ENCODE results near the gene C4orf36.
"Not testable (repeated sequence)": the region's sequence is repeated elsewhere in the genome, so short reads cannot be mapped to it uniquely, and the experiment has no call there.

Gene C4orf36

GRCh38 chr4:86892636-86892960, 376 bp upstream of the C4orf36 start:
- Histone ChIP-seq H3K4me3 (ENCODE audit: low read depth, low read length) (peak overlapping the region; percentile 77), H3K9me3 (ENCODE audit: control insufficient read depth, insufficient read depth, low read length) (no peaks in the 10 kb centered on the region), H3K4me1 (ENCODE audit: control insufficient read depth, insufficient read depth, low read length) (peaks cover 17% of the 10 kb centered on the region), H3K27ac (ENCODE audit: low read depth, low read length) (peak overlapping the region; percentile 87), H3K9ac (ENCODE audit: low read depth, low read length) (peak overlapping the region; percentile 86), H3K36me3 (ENCODE audit: control insufficient read depth, insufficient read depth, low read length) (no peaks in the 10 kb centered on the region), H3K27me3 (ENCODE audit: control insufficient read depth, insufficient read depth, low read length) (peaks cover 14% of the 10 kb centered on the region)

DNA sequence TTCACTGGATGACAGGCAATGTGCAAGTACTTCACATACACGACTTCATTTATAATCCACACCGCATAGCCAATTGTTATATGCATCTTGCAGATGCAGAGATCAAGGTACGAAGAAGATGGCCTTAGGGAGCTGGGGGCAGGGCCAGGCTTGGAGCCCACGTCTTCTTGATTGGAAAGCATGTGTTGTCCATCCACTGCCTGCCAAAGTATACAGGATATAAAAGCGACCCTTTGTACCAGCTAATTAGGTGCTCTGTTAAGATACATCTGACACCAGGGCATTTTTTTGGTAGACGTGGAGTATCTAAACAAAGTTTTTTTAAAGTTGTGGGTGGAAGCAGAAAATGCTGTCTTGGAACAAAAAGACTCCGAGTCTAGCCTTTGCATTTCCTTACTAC, 1.4 kb downstream of the C4orf36 start:
- peaks cover 14% of the 10 kb centered on the region for H3K27me3 ChIP-seq (ENCODE audit: control insufficient read depth, insufficient read depth, low read length)
- H3K36me3 ChIP-seq (ENCODE audit: control insufficient read depth, insufficient read depth, low read length): no peaks in the 10 kb centered on the region
- peaks cover 17% of the 10 kb centered on the region for H3K4me1 ChIP-seq (ENCODE audit: control insufficient read depth, insufficient read depth, low read length)
- no peak overlapping the region for H3K4me3 ChIP-seq (ENCODE audit: low read depth, low read length)
- H3K27ac ChIP-seq (ENCODE audit: low read depth, low read length): no peak overlapping the region
- H3K9me3 ChIP-seq (ENCODE audit: control insufficient read depth, insufficient read depth, low read length): no peaks in the 10 kb centered on the region
- no peak overlapping the region for H3K9ac ChIP-seq (ENCODE audit: low read depth, low read length)

DNA sequence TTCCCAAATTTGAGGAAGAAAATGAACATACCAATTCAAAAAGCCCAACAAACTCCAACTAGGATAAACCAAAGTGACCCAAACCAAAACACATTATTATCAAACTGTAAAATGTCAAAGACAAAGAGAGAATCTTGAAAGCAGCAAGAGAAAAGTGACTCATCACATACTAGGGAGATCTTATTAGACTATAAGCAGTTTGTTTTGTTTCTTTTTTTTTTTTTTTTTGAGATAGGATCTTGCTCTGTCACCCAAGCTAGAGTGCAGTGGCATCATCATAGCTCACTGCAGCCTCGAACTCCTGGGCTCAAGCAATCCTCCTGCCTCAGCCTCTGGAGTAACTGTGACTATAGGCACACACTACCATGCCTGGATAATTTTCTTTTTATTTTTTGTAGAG, 12.6 kb downstream of the C4orf36 start:
- Histone ChIP-seq H3K27me3 (ENCODE audit: control insufficient read depth, insufficient read depth, low read length) (no peaks in the 10 kb centered on the region), H3K36me3 (ENCODE audit: control insufficient read depth, insufficient read depth, low read length) (no peaks in the 10 kb centered on the region), H3K4me1 (ENCODE audit: control insufficient read depth, insufficient read depth, low read length) (peaks cover 7% of the 10 kb centered on the region), H3K27ac (ENCODE audit: low read depth, low read length) (no peak overlapping the region), H3K9me3 (ENCODE audit: control insufficient read depth, insufficient read depth, low read length) (peaks cover 9% of the 10 kb centered on the region; the same call in 1 of the 2 replicates), H3K4me3 (ENCODE audit: low read depth, low read length) (no peak overlapping the region), H3K9ac (ENCODE audit: low read depth, low read length) (no peak overlapping the region)

DNA sequence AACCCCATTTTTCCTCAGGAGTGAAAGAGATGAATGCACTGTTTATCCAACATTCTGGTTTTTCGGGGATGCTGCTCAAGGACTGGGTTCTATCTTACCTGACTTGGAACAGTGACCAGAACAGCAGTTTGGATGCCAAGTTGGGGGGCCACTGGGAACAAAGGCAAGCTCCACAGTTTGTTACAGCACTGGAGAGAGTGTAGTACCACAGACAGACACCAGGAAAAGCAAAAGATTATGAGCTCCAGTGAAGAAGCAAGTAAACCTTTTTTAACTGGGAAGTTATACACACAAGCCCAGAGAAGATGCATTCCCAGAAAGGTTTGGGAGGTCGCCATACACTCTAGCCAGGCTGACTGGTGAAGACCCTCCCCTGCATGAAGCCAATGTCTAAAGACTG, 13.6 kb downstream of the C4orf36 start:
- peaks cover 7% of the 10 kb centered on the region for H3K4me1 ChIP-seq (ENCODE audit: control insufficient read depth, insufficient read depth, low read length)
- peaks cover 9% of the 10 kb centered on the region; the same call in 1 of the 2 replicates for H3K9me3 ChIP-seq (ENCODE audit: control insufficient read depth, insufficient read depth, low read length)
- H3K9ac ChIP-seq (ENCODE audit: low read depth, low read length): no peak overlapping the region
- H3K27me3 ChIP-seq (ENCODE audit: control insufficient read depth, insufficient read depth, low read length): no peaks in the 10 kb centered on the region
- no peak overlapping the region for H3K27ac ChIP-seq (ENCODE audit: low read depth, low read length)
- H3K36me3 ChIP-seq (ENCODE audit: control insufficient read depth, insufficient read depth, low read length): no peaks in the 10 kb centered on the region
- H3K4me3 ChIP-seq (ENCODE audit: low read depth, low read length): no peak overlapping the region

GRCh38 chr4:86876894-86877685, 15.1 kb downstream of the C4orf36 start:
- Histone ChIP-seq H3K27ac (ENCODE audit: low read depth, low read length) (no peak overlapping the region), H3K27me3 (ENCODE audit: control insufficient read depth, insufficient read depth, low read length) (no peaks in the 10 kb centered on the region), H3K9ac (ENCODE audit: low read depth, low read length) (no peak overlapping the region), H3K4me1 (ENCODE audit: control insufficient read depth, insufficient read depth, low read length) (no peaks in the 10 kb centered on the region; the same call in 1 of the 2 replicates), H3K4me3 (ENCODE audit: low read depth, low read length) (no peak overlapping the region), H3K36me3 (ENCODE audit: control insufficient read depth, insufficient read depth, low read length) (no peaks in the 10 kb centered on the region), H3K9me3 (ENCODE audit: control insufficient read depth, insufficient read depth, low read length) (peaks cover 9% of the 10 kb centered on the region; the same call in 1 of the 2 replicates)

DNA sequence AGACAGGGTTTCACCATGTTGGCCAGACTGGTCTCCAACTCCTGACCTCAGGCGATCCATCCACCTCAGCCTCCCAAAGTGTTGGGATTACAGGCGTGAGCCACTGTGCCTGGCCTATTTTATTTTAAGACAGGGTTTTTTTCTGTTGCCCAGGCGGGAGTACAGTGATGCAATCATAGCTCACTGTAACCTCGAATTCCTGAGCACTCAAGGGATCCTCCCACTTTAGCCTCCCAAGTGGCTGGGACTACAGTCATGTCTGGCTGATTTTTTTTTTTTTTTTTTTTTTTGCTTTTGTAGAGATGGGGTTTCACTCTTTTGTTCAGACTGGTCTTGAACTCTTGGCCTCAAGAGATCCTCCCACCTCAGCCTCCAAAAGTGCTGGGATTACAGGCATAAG, 16.8 kb downstream of the C4orf36 start:
- H3K36me3 ChIP-seq (ENCODE audit: control insufficient read depth, insufficient read depth, low read length); H3K27me3 ChIP-seq (ENCODE audit: control insufficient read depth, insufficient read depth, low read length); H3K9me3 ChIP-seq (ENCODE audit: control insufficient read depth, insufficient read depth, low read length); H3K4me3 ChIP-seq (ENCODE audit: low read depth, low read length); H3K27ac ChIP-seq (ENCODE audit: low read depth, low read length); H3K9ac ChIP-seq (ENCODE audit: low read depth, low read length); H3K4me1 ChIP-seq (ENCODE audit: control insufficient read depth, insufficient read depth, low read length): not testable (repeated sequence)

GRCh38 chr4:86872135-86872534, 20.1 kb downstream of the C4orf36 start:
- no peaks in the 10 kb centered on the region for H3K27me3 ChIP-seq (ENCODE audit: control insufficient read depth, insufficient read depth, low read length)
- no peak overlapping the region for H3K9ac ChIP-seq (ENCODE audit: low read depth, low read length)
- no peaks in the 10 kb centered on the region for H3K9me3 ChIP-seq (ENCODE audit: control insufficient read depth, insufficient read depth, low read length)
- no peak overlapping the region for H3K27ac ChIP-seq (ENCODE audit: low read depth, low read length)
- H3K4me3 ChIP-seq (ENCODE audit: low read depth, low read length): no peak overlapping the region
- H3K4me1 ChIP-seq (ENCODE audit: control insufficient read depth, insufficient read depth, low read length): no peaks in the 10 kb centered on the region
- no peaks in the 10 kb centered on the region for H3K36me3 ChIP-seq (ENCODE audit: control insufficient read depth, insufficient read depth, low read length)

DNA sequence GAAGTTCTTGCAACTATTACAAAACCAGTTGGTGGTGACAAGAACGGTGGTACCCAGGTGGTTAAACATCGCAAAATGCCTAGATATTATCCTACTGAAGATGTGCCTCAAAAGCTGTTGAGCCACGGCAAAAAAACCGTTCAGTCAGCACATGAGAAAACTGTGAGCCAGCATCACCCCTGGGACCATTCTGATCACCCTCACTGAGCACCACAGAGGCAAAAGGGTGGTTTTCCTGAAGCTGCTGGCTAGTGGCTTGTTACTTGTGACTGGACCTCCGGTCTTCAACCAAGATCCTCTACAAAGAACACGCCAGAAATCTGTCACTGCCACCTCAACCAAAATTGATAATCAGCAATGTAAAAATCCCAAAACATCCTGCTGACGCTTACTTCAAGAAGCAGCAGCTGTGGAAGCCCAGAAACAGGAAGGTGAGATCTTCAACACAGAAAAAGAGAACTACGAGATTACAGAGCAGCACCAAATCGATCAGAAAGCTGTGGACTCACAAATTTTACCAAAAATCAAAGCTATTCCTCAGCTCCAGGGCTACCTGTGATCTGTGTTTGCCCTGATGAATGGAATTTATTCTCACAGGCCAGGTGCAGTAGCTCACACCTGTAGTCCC, 21.7 kb downstream of the C4orf36 start:
- Histone ChIP-seq H3K4me3 (ENCODE audit: low read depth, low read length) (no peak overlapping the region), H3K27ac (ENCODE audit: low read depth, low read length) (no peak overlapping the region), H3K4me1 (ENCODE audit: control insufficient read depth, insufficient read depth, low read length) (no peaks in the 10 kb centered on the region), H3K36me3 (ENCODE audit: control insufficient read depth, insufficient read depth, low read length) (no peaks in the 10 kb centered on the region), H3K9ac (ENCODE audit: low read depth, low read length) (no peak overlapping the region), H3K9me3 (ENCODE audit: control insufficient read depth, insufficient read depth, low read length) (no peaks in the 10 kb centered on the region), H3K27me3 (ENCODE audit: control insufficient read depth, insufficient read depth, low read length) (no peaks in the 10 kb centered on the region)

GRCh38 chr4:86857341-86858052, 34.7 kb downstream of the C4orf36 start:
- H3K9me3 ChIP-seq (ENCODE audit: control insufficient read depth, insufficient read depth, low read length): no peaks in the 10 kb centered on the region
- 0 out of 2 replicates have a peak overlapping the region, but pooled peaks have one; percentile 2 for H3K4me3 ChIP-seq (ENCODE audit: low read depth, low read length)
- H3K9ac ChIP-seq (ENCODE audit: low read depth, low read length): no peak overlapping the region
- no peaks in the 10 kb centered on the region for H3K36me3 ChIP-seq (ENCODE audit: control insufficient read depth, insufficient read depth, low read length)
- H3K27ac ChIP-seq (ENCODE audit: low read depth, low read length): no peak overlapping the region
- H3K4me1 ChIP-seq (ENCODE audit: control insufficient read depth, insufficient read depth, low read length): peaks cover 12% of the 10 kb centered on the region; the same call in 1 of the 2 replicates
- H3K27me3 ChIP-seq (ENCODE audit: control insufficient read depth, insufficient read depth, low read length): peaks cover 45% of the 10 kb centered on the region

- H3K27ac ChIP-seq (ENCODE audit: low read depth, low read length): no peak overlapping the region
- H3K9me3 ChIP-seq (ENCODE audit: control insufficient read depth, insufficient read depth, low read length): no peaks in the 10 kb centered on the region
- H3K9ac ChIP-seq (ENCODE audit: low read depth, low read length): no peak overlapping the region
- H3K27me3 ChIP-seq (ENCODE audit: control insufficient read depth, insufficient read depth, low read length): peaks cover 45% of the 10 kb centered on the region
- peaks cover 12% of the 10 kb centered on the region; the same call in 1 of the 2 replicates for H3K4me1 ChIP-seq (ENCODE audit: control insufficient read depth, insufficient read depth, low read length)
- H3K4me3 ChIP-seq (ENCODE audit: low read depth, low read length): no peak overlapping the region
- H3K36me3 ChIP-seq (ENCODE audit: control insufficient read depth, insufficient read depth, low read length): no peaks in the 10 kb centered on the region
These were observed 35.3 kb downstream of the C4orf36 start for GRCh38 chr4:86856896-86857295.

DNA sequence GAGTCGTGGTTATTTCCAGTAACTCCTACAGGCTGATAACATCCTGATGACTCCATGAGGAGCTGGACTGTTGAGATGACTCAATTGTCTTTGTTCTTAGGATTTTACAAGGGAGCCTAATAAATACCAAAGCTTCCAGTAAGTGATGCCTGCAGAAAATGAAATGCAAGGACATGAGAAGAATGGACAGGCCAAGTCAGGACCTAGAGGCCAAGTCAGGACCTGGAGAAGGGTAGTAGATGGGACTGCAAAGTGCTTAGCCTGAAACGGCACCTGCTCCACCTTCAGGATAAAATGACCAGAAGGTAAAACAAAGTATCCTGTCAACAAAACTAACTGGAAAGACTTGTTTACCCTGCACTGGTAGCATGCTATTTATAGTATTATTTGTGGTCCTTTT, 36.6 kb downstream of the C4orf36 start:
- Histone ChIP-seq H3K36me3 (ENCODE audit: control insufficient read depth, insufficient read depth, low read length) (no peaks in the 10 kb centered on the region), H3K9ac (ENCODE audit: low read depth, low read length) (no peak overlapping the region), H3K27me3 (ENCODE audit: control insufficient read depth, insufficient read depth, low read length) (peaks cover 45% of the 10 kb centered on the region), H3K9me3 (ENCODE audit: control insufficient read depth, insufficient read depth, low read length) (no peaks in the 10 kb centered on the region), H3K4me1 (ENCODE audit: control insufficient read depth, insufficient read depth, low read length) (peaks cover 12% of the 10 kb centered on the region; the same call in 1 of the 2 replicates), H3K4me3 (ENCODE audit: low read depth, low read length) (no peak overlapping the region), H3K27ac (ENCODE audit: low read depth, low read length) (no peak overlapping the region)

Data from HUES48 (cell line).